ENCODE measurements around the gene PPM1N. TPM values are rescaled to one million over a fixed set of nuclear protein-coding genes. Genes with fewer than 3 reads are reported as not detected.
A peak's percentile ranks its signal among the peaks of the same experiment; 100 is the strongest.

Gene PPM1N
- total RNA-seq, 1 donor, result 0.36 TPM

- H3K4me2 ChIP-seq (ENCODE audit: insufficient read depth, low read length), result peak overlapping the region; percentile 76
- no peaks in the 10 kb centered on the region for H3K27me3 ChIP-seq (ENCODE audit: insufficient read depth, low read length)
- no peaks in the 10 kb centered on the region for H3K36me3 ChIP-seq (ENCODE audit: insufficient read depth, low read length)
- peak overlapping the region; percentile 83 for H3K4me3 ChIP-seq (ENCODE audit: insufficient read depth, low read length)
- H2AFZ ChIP-seq (ENCODE audit: low read length), result no peak overlapping the region
- H3K9me3 ChIP-seq (ENCODE audit: low read depth, low read length), result no peaks in the 10 kb centered on the region
- peak; percentile 93 for DNase-seq (ENCODE audit: insufficient read length, low spot score, missing footprints)
- TF ChIP-seq CTCF (IDR thresholded peaks at IDR 0.05; ENCODE audit: extremely low read depth, low read depth, low read length), result no peak
- H3K27ac ChIP-seq (ENCODE audit: low read depth, low read length), result peak overlapping the region; percentile 91
- peaks cover 35% of the 10 kb centered on the region for H3K4me1 ChIP-seq (ENCODE audit: insufficient read depth, low read length)
- peaks cover 12% of the 10 kb centered on the region for H3K79me2 ChIP-seq (ENCODE audit: insufficient read depth, low read length)
- H4K20me1 ChIP-seq (ENCODE audit: insufficient read depth, low read length), result no peaks in the 10 kb centered on the region
These were observed 47.0 kb upstream of the PPM1N start for GRCh38 chr19:45451131-45451849.

- Histone ChIP-seq H3K4me3 (ENCODE audit: insufficient read depth, low read length) (peak overlapping the region; percentile 83), H3K4me1 (ENCODE audit: insufficient read depth, low read length) (peaks cover 39% of the 10 kb centered on the region), H2AFZ (ENCODE audit: low read length) (no peak overlapping the region), H4K20me1 (ENCODE audit: insufficient read depth, low read length) (no peaks in the 10 kb centered on the region), H3K27ac (ENCODE audit: low read depth, low read length) (peak overlapping the region; percentile 91), H3K4me2 (ENCODE audit: insufficient read depth, low read length) (peak overlapping the region; percentile 76), H3K27me3 (ENCODE audit: insufficient read depth, low read length) (no peaks in the 10 kb centered on the region), H3K79me2 (ENCODE audit: insufficient read depth, low read length) (peaks cover 12% of the 10 kb centered on the region), H3K36me3 (ENCODE audit: insufficient read depth, low read length) (no peaks in the 10 kb centered on the region), H3K9me3 (ENCODE audit: low read depth, low read length) (no peaks in the 10 kb centered on the region)
- no peak for TF ChIP-seq CTCF (IDR thresholded peaks at IDR 0.05; ENCODE audit: extremely low read depth, low read depth, low read length)
- DNase-seq (ENCODE audit: insufficient read length, low spot score, missing footprints), result no peak
These were observed 46.3 kb upstream of the PPM1N start for GRCh38 chr19:45451850-45452387.

- DNase-seq (ENCODE audit: insufficient read length, low spot score, missing footprints), result peak; percentile 98
- Histone ChIP-seq H2AFZ (ENCODE audit: low read length) (peak overlapping the region; percentile 18), H4K20me1 (ENCODE audit: insufficient read depth, low read length) (no peaks in the 10 kb centered on the region), H3K36me3 (ENCODE audit: insufficient read depth, low read length) (no peaks in the 10 kb centered on the region), H3K4me3 (ENCODE audit: insufficient read depth, low read length) (peak overlapping the region; percentile 64), H3K27me3 (ENCODE audit: insufficient read depth, low read length) (no peaks in the 10 kb centered on the region), H3K4me1 (ENCODE audit: insufficient read depth, low read length) (peaks cover 30% of the 10 kb centered on the region), H3K9me3 (ENCODE audit: low read depth, low read length) (no peaks in the 10 kb centered on the region), H3K27ac (ENCODE audit: low read depth, low read length) (peak overlapping the region; percentile 99), H3K4me2 (ENCODE audit: insufficient read depth, low read length) (peak overlapping the region; percentile 77), H3K79me2 (ENCODE audit: insufficient read depth, low read length) (no peaks in the 10 kb centered on the region)
- no peak for TF ChIP-seq CTCF (IDR thresholded peaks at IDR 0.05; ENCODE audit: extremely low read depth, low read depth, low read length)
These were observed 42.3 kb upstream of the PPM1N start for GRCh38 chr19:45455707-45456499.

GRCh38 chr19:45456500-45456815 is 41.8 kb upstream of the PPM1N start:
- peak overlapping the region; percentile 64 for H3K4me3 ChIP-seq (ENCODE audit: insufficient read depth, low read length)
- H2AFZ ChIP-seq (ENCODE audit: low read length), result no peak overlapping the region
- peak overlapping the region; percentile 77 for H3K4me2 ChIP-seq (ENCODE audit: insufficient read depth, low read length)

More at GRCh38 chr19:45456500-45456815, 41.8 kb upstream of the PPM1N start:
- H3K27me3 ChIP-seq (ENCODE audit: insufficient read depth, low read length), result no peaks in the 10 kb centered on the region
- no peaks in the 10 kb centered on the region for H3K36me3 ChIP-seq (ENCODE audit: insufficient read depth, low read length)
- H3K27ac ChIP-seq (ENCODE audit: low read depth, low read length), result peak overlapping the region; percentile 99
- no peak for DNase-seq (ENCODE audit: insufficient read length, low spot score, missing footprints)
- peaks cover 28% of the 10 kb centered on the region for H3K4me1 ChIP-seq (ENCODE audit: insufficient read depth, low read length)
- H3K79me2 ChIP-seq (ENCODE audit: insufficient read depth, low read length), result no peaks in the 10 kb centered on the region
- TF ChIP-seq CTCF (IDR thresholded peaks at IDR 0.05; ENCODE audit: extremely low read depth, low read depth, low read length), result no peak
- no peaks in the 10 kb centered on the region for H4K20me1 ChIP-seq (ENCODE audit: insufficient read depth, low read length)
- H3K9me3 ChIP-seq (ENCODE audit: low read depth, low read length), result no peaks in the 10 kb centered on the region
